K562 (cell line): ENCODE results near the gene BARD1. TPM values are rescaled to one million over a fixed set of nuclear protein-coding genes. Genes with fewer than 3 reads are reported as not detected.

Experiments
- ATAC-seq: fragments of 200-7000 bp; cut with Tn5 transposase; 3 replicates; pipeline ENCODE4 v1.9.1; 2020; ENCODE audit warnings: moderate library complexity
- BruUV-seq: library from RNA; stranded (reverse); fragments of 400-500 nt; replicated peaks from 2 replicates; lab custom pipeline; 2021; lab: Mats Ljungman, UMichigan
- CTCF ChIA-PET: fragments of 300-600 bp; formaldehyde crosslinking; extraction: SDS; loops from one replicate; lab custom pipeline; 2021; ENCODE audit warnings: low intra/inter-chr PET ratio; lab: Yijun Ruan, JAX
- POLR2A ChIA-PET: fragments of 300-600, 350-650 bp; sonication (Branson Sonifier 250); formaldehyde crosslinking; extraction: SDS; loops from one replicate; lab custom pipeline; 2021; ENCODE audit warnings: antibody characterized with exemption, inconsistent platforms; lab: Yijun Ruan, JAX
- DNase-seq, 4 experiments: peaks; one replicate each; pipeline versions ENCODE4 v3.0.0 to v3.0.0-alpha.2; 2011 to 2018; ENCODE audit warnings: low spot score in 3 of 4, mixed read lengths in 3 of 4; ENCODE audit errors: extremely low read depth in 1 of 4
- FAIRE-seq: peaks from 2 replicates; lab custom pipeline; 2011; peaks lifted over from hg19 to GRCh38; lab: Jason Lieb, UNC
- H2AFZ ChIP-seq: 2 replicates; pipeline ENCODE4 v1.6.0; 2011; ENCODE audit warnings: low read depth, low read length, control low read depth, inconsistent platforms
- H3K27ac ChIP-seq: fragments of 200-600 bp; 3 replicates; pipeline ENCODE4 v1.8.0; 2011; ENCODE audit warnings: low read depth, mild to moderate bottlenecking, control low read depth, inconsistent platforms, low read length, moderate library complexity, mixed read lengths; ENCODE audit errors: extremely low read depth
- H3K27me3 ChIP-seq, 2 experiments: fragments of 300-600 bp in 1 of 2; 2 replicates in 1 of 2; 3 replicates in 1 of 2; pipeline versions ENCODE4 v1.6.0 to v1.8.0; 2011; ENCODE audit warnings: inconsistent platforms in 2 of 2, low read length in 2 of 2, mild to moderate bottlenecking in 1 of 2, mixed read lengths in 1 of 2, moderate library complexity in 1 of 2; ENCODE audit not compliant: control insufficient read depth in 2 of 2, insufficient read depth in 2 of 2
- H3K36me3 ChIP-seq: fragments of 300-600 bp; 3 replicates; pipeline ENCODE4 v1.8.0; 2011; ENCODE audit warnings: mild to moderate bottlenecking, low read length, inconsistent platforms; ENCODE audit not compliant: control insufficient read depth, insufficient read depth
- H3K4me1 ChIP-seq, 2 experiments: fragments of 200-600 bp in 1 of 2; replicated peaks in 1 of 2; 2 replicates in 1 of 2; 3 replicates in 1 of 2; pipeline versions ENCODE4 v1.5.1 to v1.8.0; 2011; ENCODE audit warnings: inconsistent platforms in 2 of 2, low read length in 2 of 2, mild to moderate bottlenecking in 1 of 2, mixed read lengths in 1 of 2, moderate library complexity in 1 of 2; ENCODE audit not compliant: control insufficient read depth in 2 of 2, insufficient read depth in 2 of 2
- H3K4me2 ChIP-seq: 2 replicates; pipeline ENCODE4 v1.6.1; 2011; ENCODE audit warnings: low read length, control low read depth, inconsistent platforms, mixed read lengths; ENCODE audit not compliant: insufficient read depth
- H3K4me3 ChIP-seq: fragments of 200-600 bp; sonication (generic), shearing (Covaris generic); 2 replicates; pipeline ENCODE4 v1.5.1; 2016; ENCODE audit warnings: control low read depth, inconsistent platforms
- H3K79me2 ChIP-seq: fragments of 200-600 bp; 3 replicates; pipeline ENCODE4 v1.8.0; 2011; ENCODE audit warnings: low read length, inconsistent platforms; ENCODE audit not compliant: control insufficient read depth, insufficient read depth
- H3K9ac ChIP-seq, 2 experiments: 2 replicates each; pipeline versions ENCODE4 v1.6.0 to v1.6.1; 2011; ENCODE audit warnings: low read depth in 2 of 2, low read length in 2 of 2, control low read depth in 1 of 2, inconsistent platforms in 1 of 2, mild to moderate bottlenecking in 1 of 2, mixed read lengths in 1 of 2; ENCODE audit not compliant: insufficient read depth in 1 of 2
- H3K9me1 ChIP-seq: one replicate; pipeline ENCODE4 v1.6.0; 2011; ENCODE audit warnings: inconsistent platforms, mild to moderate bottlenecking, low read length, moderate library complexity; ENCODE audit not compliant: control insufficient read depth, insufficient read depth
- H3K9me3 ChIP-seq: replicated peaks from 2 replicates; pipeline ENCODE4 v1.5.1; 2011; ENCODE audit warnings: low read depth, low read length, inconsistent platforms; ENCODE audit not compliant: control insufficient read depth, insufficient read depth
- H4K20me1 ChIP-seq: replicated peaks from 2 replicates; pipeline ENCODE4 v1.6.1; 2011; ENCODE audit warnings: low read length, inconsistent platforms, mixed read lengths; ENCODE audit not compliant: control insufficient read depth, insufficient read depth
- ATF1 ChIP-seq, 2 experiments: fragments of 450-650 bp in 1 of 2; IDR thresholded peaks; 2 replicates each; pipeline ENCODE4 v1.6.1; 2016; ENCODE audit warnings: missing compliant biosample characterization in 1 of 2, missing genetic modification characterization in 1 of 2
- ATF3 ChIP-seq, 2 experiments: fragments of 450-650 bp in 1 of 2; sonication (generic) in 1 of 2; formaldehyde crosslinking in 1 of 2; IDR thresholded peaks in 1 of 2; conservative IDR thresholded peaks in 1 of 2; 2 replicates each; pipeline versions ENCODE4 v1.6.1 to v1.8.1; 2016 to 2023; ENCODE audit warnings: mild to moderate bottlenecking in 2 of 2, moderate library complexity in 2 of 2, inconsistent platforms in 1 of 2, missing genetic modification reagents in 1 of 2
- ATF4 ChIP-seq: fragments of 450-650 bp; formaldehyde crosslinking; IDR thresholded peaks from 2 replicates; pipeline ENCODE4 v1.4.0; 2022; ENCODE audit warnings: mild to moderate bottlenecking, moderate library complexity
- ATF7 ChIP-seq: fragments of 450-650 bp; IDR thresholded peaks from 2 replicates; pipeline ENCODE4 v1.7.1; 2014; ENCODE audit warnings: mild to moderate bottlenecking, moderate library complexity
- CC2D1A ChIP-seq: fragments of 450-650 bp; IDR thresholded peaks from 2 replicates; pipeline ENCODE4 v1.6.1; 2017; ENCODE audit warnings: mild to moderate bottlenecking
- CEBPB ChIP-seq: fragments of 450-650 bp; IDR thresholded peaks from 2 replicates; pipeline ENCODE4 v1.6.1; 2016; ENCODE audit warnings: missing genetic modification characterization, missing compliant biosample characterization
- CEBPG ChIP-seq, 3 experiments: fragments of 200-800 bp in 1 of 3; sonication (Bioruptor generic) in 1 of 3; sonication (generic) in 1 of 3; formaldehyde crosslinking in 1 of 3; IDR thresholded peaks in 2 of 3; conservative IDR thresholded peaks in 1 of 3; 2 replicates each; pipeline versions ENCODE4 v1.6.1 to v1.8.0; 2016 to 2022; ENCODE audit warnings: missing compliant biosample characterization in 2 of 3, missing genetic modification characterization in 2 of 3, mild to moderate bottlenecking in 1 of 3, missing genetic modification reagents in 1 of 3
- FUS ChIP-seq: fragments of 200-400 bp; formaldehyde crosslinking; optimal IDR thresholded peaks from 2 replicates; pipeline ENCODE3; 2017; ENCODE audit warnings: low read depth, low read length
- JUND ChIP-seq, 2 experiments: IDR thresholded peaks; 2 replicates in 1 of 2; 3 replicates in 1 of 2; pipeline ENCODE4 v1.6.1; 2011; ENCODE audit warnings: borderline replicate concordance in 2 of 2, low read depth in 2 of 2, low read length in 2 of 2, improper control_type of control experiment in 1 of 2, missing biosample characterization in 1 of 2, missing genetic modification characterization in 1 of 2, missing genetic modification reagents in 1 of 2
- KLF10 ChIP-seq: fragments of 250-450 bp; sonication (Bioruptor Pico); IDR thresholded peaks from 2 replicates; pipeline ENCODE4 v1.6.1; 2021; ENCODE audit warnings: matching md5 sums
- PHF8 ChIP-seq: fragments of 200-600 bp; sonication (generic); IDR thresholded peaks from 2 replicates; pipeline ENCODE4 v1.6.1; 2012; ENCODE audit warnings: mixed run types, mild to moderate bottlenecking, inconsistent platforms, low read length, moderate library complexity, borderline replicate concordance
- PKNOX1 ChIP-seq: fragments of 450-650 bp; IDR thresholded peaks from 2 replicates; pipeline ENCODE4 v1.6.1; 2016
- PRMT5 ChIP-seq: sonication (generic); formaldehyde crosslinking; IDR thresholded peaks from 2 replicates; pipeline ENCODE4 v1.5.0; 2020; ENCODE audit warnings: missing genetic modification reagents
- RCOR1 ChIP-seq, 2 experiments: IDR thresholded peaks; 2 replicates each; pipeline ENCODE4 v1.6.1; 2012; ENCODE audit warnings: low read depth in 2 of 2, low read length in 2 of 2, borderline replicate concordance in 1 of 2, improper control_type of control experiment in 1 of 2
- TAL1 ChIP-seq: fragments of 450-650 bp; IDR thresholded peaks from 2 replicates; pipeline ENCODE4 v1.6.1; 2016; ENCODE audit warnings: mild to moderate bottlenecking
- USF2 ChIP-seq: sonication (generic); formaldehyde crosslinking; IDR thresholded peaks from 2 replicates; pipeline ENCODE4 v1.5.0; 2020; ENCODE audit warnings: missing genetic modification reagents
- ZNF830 ChIP-seq: fragments of 250-450 bp; sonication (Bioruptor Pico); IDR thresholded peaks from 2 replicates; pipeline ENCODE4 v1.5.0; 2021; ENCODE audit warnings: mild to moderate bottlenecking
- WGBS: fragments of 100-300 bp; shearing (Covaris generic); methylation state at CpG from one replicate; pipeline ENCODE4 v1.1.6; 2016; ENCODE audit warnings: low coverage, mixed read lengths; ENCODE audit not compliant: insufficient coverage; ENCODE audit errors: missing lambda C conversion rate; 5-methylcytosine and 5-hydroxymethylcytosine counted together
- in situ Hi-C: fragments of 300-500 bp; cut with MboI; formaldehyde crosslinking; loops from 4 replicates; pipeline ENCODE4 v1.15.0; 2018; ENCODE audit warnings: inconsistent platforms, mixed read lengths
- intact Hi-C: fragments of 100-400 bp; cut with micrococcal nuclease; formaldehyde crosslinking; loops from 2 replicates; pipeline ENCODE4 v1.14.2; 2022
- polyA plus RNA-seq, 8 experiments: library from polyadenylated mRNA; depleted of rRNA in 4 of 8; stranded (reverse) in 5 of 8; unstranded in 3 of 8; fragments of >200 nt; fragmentation: Nextera tagmentation in 2 of 8; fragmentation: Illumina TruSeq in 1 of 8; extraction: Ambion mirVana in 2 of 8; extraction: Trizol in 1 of 8; gene quantifications; 2 replicates each; pipeline versions ENCODE4 v1.2.1 to v1.2.3, GENCODE V29; 2011 to 2014; ENCODE audit warnings: inconsistent platforms in 1 of 8, missing spikeins in 1 of 8
- total RNA-seq, 7 experiments: library from RNA; depleted of rRNA in 6 of 7; stranded (reverse); fragments of >200 nt in 6 of 7; fragmentation: Illumina TruSeq in 2 of 7; extraction: Trizol in 2 of 7; gene quantifications; 2 replicates each; pipeline versions ENCODE4 v1.2.1 to v1.2.3, GENCODE V29; 2011 to 2021; ENCODE audit warnings: low replicate concordance in 1 of 7

BARD1 gene
- total and polyA plus RNA-seq, 9 of the 15 experiments (the other 6 are each of a cell fraction or from before 2014, with no cell fraction given), result 6.3 to 18.9 (median 11.3) TPM

GRCh38 chr2:214706986-214707385 is 102.5 kb downstream of the BARD1 start:
- Histone ChIP-seq H3K4me3 (no peak overlapping the region), H3K9me1 (no peaks in the 10 kb centered on the region), H3K79me2 (no peaks in the 10 kb centered on the region), H2AFZ (no peak overlapping the region), H3K36me3 (no peaks in the 10 kb centered on the region), H3K9me3 (no peaks in the 10 kb centered on the region), H4K20me1 (no peaks in the 10 kb centered on the region), H3K9ac (no peak overlapping the region), H3K27ac (no peak overlapping the region), H3K4me1 (no peaks in the 10 kb centered on the region), H3K4me2 (no peak overlapping the region), H3K27me3 (no peaks in the 10 kb centered on the region)
- 7% methylated on average over 2 of the region's 2 CpGs for WGBS
- FAIRE-seq (no peak), ATAC-seq (peak; percentile 62), DNase-seq (peak in 1 of 4 experiments; percentile 2)
- TF ChIP-seq KLF10 (CRISPR knock-in tag) (no peak), CEBPG (CRISPR knock-in tag; IDR thresholded peaks at IDR 0.05) (peak; percentile 45; the same call in 1 of the 2 replicates), CEBPG (tag; conservative IDR thresholded peaks at IDR 0.05 in 1 of 2, IDR thresholded peaks at IDR 0.05 in 1 of 2) (peak; percentile 74 to 85), FUS (no peak), PRMT5 (CRISPR knock-in tag) (no peak), TAL1 (no peak), ATF7 (0 out of 2 replicates have a peak, but pooled peaks have one; percentile 31), ATF1 (CRISPR knock-in tag; IDR thresholded peaks at IDR 0.05) (no peak), ATF1 (tag; IDR thresholded peaks at IDR 0.05) (0 out of 2 replicates have a peak, but pooled peaks have one; percentile 18), CEBPB (tag) (peak; percentile 21; the same call in 1 of the 2 replicates), ATF4 (CRISPR knock-in tag) (peak; percentile 82), PHF8 (no peak), ZNF830 (CRISPR knock-in tag) (no peak), PKNOX1 (peak; percentile 62; the same call in 1 of the 2 replicates), CC2D1A (no peak), JUND (IDR thresholded peaks at IDR 0.05; ENCODE audit: borderline replicate concordance, low read depth, low read length) (peak; percentile 38; the same call in 1 of the 2 replicates), JUND (tag; IDR thresholded peaks at IDR 0.05; ENCODE audit: borderline replicate concordance, low read depth, low read length) (no peak; the same call in 2 of the 3 replicates), ATF3 (IDR thresholded peaks at IDR 0.05) (peak; percentile 79), ATF3 (CRISPR knock-in tag; conservative IDR thresholded peaks at IDR 0.05) (no peak), RCOR1 (IDR thresholded peaks at IDR 0.05; ENCODE audit: borderline replicate concordance in 1 of 2, low read depth in 2 of 2, low read length in 2 of 2) (peak in 1 of 2 experiments; percentile 55; a peak in 1 of 4 replicates), USF2 (no peak)
- intact Hi-C loops (no loop called here), in situ Hi-C loops (no loop called here)
- ChIA-PET POLR2A (no interaction called here), CTCF (no interaction called here)
- BruUV-seq, result no TSS peak
